GM18858 (cell line): ENCODE results near the gene TRABD2B.

ENCODE experiments used
- ATAC-seq: cut with Tn5 transposase; IDR thresholded peaks from one replicate; pipeline ENCODE4 v1.9.1; 2021; ENCODE audit not compliant: unreplicated experiment

Gene TRABD2B

DNA sequence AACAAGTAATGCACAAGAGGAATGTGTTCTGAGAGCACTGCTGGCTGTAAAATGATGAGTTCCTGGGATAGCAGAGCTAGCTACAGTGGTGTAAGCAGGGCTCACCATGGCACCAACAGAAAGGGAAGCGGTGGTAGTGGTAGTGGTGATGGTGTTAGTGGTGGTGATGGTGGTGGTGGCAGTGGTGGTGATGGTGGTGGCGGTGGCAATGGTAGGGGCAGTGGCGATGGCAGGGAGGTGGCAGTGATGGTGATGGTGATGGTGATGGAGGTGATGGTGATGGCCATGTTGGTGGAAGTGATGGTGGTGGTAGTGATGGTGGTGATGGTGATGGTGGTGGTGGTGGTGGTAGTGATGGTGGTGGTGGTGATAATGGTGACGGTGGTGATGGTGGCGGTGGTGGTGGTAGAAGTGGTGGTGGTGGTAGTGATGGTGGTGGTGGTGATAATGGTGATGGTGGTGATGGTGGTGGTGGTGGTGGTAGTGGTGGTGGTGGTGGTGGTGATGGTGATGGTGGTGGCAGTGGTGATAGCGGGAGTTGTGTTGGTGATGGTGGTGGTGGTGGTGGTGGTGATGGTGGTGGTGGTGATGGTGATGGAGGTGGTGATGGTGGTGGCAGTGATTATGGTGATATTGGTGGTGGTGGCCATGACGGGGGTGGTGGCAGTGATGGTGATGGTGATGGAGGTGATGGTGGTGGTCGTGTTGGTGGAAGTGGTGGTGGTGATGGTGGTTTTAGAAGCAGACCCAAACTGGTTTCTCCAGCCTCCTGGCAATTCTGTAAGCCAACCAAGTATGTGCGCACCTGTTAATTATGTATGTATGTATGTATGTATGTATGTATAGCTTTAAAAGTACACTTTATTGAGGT is 254.1 kb downstream of the TRABD2B start:
- no peak for ATAC-seq

DNA sequence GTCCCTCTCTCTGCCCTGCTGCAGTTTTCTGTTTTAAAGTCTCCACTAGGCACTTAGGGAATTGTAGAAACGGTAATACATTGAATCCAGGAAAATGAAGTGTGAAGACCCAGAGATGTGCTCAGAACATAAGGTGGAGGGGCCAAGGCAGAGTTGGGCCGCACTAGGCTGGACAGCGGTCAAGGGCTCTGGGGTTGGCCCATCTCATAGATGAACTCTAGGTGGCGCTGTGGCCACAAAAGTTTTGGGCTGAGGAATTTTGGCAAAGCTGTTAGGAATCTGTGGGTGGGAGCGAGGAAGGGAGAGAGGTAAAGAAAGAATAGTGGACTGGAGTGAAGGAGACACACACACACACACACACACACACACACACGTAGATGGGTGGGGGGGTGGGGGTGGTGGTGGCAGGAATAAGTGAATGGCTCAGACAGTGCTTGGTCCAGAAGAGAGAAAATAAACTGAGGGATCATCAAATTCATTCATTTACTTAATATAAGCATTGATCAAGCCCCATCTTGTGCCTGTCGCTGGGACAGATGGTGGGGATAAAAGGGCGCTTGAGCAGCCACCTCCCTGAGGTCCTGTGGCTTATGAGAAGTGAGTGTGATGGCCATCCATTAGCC is 258.5 kb downstream of the TRABD2B start:
- no peak for ATAC-seq

DNA sequence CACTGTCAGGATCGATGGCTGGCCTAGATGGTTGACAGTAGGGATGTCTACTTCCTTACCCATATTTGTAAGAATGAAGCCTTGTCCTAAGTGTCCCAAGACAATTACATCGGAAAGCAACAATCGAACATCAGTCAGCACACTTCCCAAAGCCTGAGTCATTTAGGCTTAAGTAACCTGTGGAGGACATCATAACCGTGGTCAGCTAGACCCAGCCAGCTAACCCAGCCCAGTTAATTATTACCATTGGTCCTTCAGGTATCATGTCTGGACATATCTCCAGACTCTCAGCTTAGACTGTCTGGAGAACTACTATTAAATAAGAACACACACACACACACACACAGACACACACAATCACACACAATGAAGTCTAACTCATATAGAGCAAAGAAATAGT is 264.7 kb downstream of the TRABD2B start:
- ATAC-seq = no peak

DNA sequence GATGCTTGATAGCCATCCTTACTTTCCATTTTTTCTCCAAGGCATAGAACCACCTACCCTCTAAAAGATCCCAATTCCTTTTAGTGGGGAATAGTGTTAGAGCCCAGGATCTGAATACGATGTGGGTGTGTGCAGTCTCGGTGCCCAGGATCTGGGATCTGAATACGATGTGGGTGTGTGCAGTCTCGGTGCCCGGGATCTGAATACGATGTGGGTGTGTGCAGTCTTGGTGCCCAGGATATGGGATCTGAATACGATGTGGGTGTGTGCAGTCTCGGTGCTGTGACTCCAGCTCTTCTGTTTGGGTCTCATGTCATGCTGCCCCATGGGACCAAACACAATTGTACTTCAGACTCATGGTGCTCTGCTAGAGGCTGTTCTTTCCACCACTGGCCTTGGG is 265.5 kb downstream of the TRABD2B start:
- no peak for ATAC-seq

DNA sequence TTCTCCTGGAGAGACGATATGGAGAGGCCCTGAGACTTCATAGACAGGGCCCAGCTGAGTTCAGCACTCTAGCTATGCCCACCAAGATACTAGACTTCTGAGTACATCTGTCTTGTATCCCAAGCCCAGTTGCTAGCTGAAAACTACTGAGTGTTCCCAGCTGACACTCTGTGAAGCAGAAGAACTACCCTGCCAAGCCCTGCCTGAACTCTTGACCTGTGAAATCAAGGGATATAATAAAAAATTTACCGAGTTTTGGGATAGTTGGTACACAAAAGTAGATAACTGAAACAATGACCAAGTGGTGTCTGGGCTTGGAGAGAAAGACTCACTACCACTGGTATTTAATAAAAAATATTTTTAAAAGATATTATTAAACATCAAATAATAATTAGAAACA is 267.5 kb downstream of the TRABD2B start:
- no peak for ATAC-seq

DNA sequence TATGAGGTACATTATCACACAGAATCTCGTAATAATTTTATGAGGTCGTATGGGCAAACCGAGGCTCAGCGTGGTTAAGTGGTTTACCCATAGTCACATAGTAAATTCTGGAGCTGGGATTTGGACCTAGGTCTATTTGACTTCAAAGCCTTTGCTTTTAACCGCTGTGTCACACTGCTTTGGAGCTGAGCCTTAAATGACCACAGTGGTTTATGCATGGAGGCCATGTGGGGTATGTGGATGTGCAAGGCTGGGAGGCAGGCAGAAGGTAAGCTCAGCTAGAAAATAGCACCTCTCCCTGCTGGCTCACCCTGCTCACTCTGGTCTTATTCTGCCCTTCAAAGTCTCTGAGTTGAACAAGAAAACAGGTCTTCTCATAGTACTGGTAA is 269.5 kb downstream of the TRABD2B start:
- ATAC-seq = no peak

DNA sequence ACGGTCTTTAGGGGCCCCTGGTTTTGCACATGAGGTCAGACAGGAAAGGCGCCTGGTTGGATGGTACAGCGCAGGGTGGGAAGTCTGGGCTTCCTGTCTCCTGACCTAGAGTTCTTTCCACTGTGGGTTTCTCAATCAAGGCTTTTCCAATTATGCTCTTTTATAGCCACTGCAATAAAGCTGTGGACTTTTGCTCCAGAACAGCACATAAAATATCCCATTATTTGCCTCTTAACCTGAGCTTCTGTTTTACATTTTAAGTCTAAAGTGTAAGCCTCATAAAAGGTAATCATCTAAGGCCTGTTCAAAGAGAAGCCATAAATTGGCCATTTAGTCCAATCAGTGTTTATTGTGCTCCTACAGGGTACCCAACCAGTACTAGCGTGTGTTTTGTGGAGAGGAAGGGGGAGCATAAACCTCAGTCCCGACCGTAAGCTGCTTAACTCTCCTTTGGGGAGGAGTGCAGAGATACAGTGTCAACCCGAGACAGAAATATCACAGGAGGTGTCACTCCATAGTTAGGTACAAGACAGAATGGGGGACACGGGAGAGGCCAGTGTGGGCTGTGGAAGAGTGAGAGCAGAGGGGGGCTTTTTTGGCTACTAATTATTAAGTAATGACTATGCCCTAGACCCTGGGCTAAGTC is 270.0 kb downstream of the TRABD2B start:
- no peak for ATAC-seq

DNA sequence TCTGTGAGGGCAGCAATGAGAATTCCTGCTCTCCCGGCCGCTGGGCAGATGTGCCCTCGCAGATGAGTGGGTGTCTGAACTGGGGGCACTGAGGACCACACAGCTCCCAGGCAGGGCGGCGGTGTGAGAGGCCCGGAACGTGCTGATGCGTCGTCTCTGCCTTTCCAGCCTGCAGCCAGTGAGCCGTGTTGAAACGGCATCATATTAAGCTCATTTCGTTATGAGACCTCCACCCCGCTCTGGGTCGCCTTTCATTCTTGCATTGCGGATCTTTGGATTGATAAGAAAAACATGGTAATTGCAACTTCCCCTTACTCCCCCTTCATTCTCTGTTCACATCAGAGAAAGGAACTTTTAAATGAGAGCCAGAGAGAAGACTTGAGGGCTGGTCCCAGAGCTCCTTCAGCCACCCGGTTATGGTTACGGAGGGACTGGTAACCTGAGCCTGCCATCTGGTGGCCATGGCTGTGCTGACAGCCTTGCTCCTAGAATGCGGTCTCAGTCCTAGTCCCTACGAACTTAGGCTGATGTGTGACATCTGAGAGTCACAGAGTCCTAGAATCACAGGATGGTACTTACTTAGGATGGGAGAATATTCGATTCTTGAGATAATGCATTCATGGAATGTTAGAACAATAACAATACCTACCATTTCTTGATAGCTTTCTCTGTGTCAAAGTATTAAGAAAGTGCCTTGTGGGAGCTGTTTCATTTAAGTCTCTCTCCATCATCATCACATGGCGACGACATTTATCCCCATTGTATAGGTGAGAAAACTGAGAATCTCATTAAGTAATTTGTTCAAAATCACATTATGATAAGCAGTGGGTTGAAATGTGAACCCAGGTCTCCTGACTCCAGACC is 271.0 kb downstream of the TRABD2B start:
- peak; percentile 88 for ATAC-seq

DNA sequence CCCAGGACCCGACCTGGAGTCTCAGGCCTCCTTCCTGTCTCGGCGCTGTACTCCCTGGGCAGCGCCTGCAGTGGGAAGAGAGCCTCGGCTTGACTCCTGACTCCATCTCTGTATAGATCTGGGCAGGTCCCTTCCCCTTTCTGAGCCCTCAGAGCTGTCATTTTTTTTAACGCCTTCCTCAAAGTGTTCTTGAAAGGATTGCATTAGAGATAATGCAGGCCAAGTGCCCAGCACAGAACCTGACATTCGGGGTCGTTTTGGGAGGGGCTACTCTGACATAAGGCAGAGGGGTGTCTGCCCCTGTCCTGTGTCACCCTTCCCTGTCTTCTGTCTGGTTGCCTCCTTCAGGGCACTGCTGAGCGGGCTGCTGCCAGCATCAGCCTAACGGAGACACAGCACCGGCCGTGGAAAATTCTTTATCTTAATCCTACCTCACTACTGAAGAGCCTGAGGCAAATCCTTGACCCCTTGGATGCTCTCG is 271.6 kb downstream of the TRABD2B start:
- ATAC-seq = no peak

DNA sequence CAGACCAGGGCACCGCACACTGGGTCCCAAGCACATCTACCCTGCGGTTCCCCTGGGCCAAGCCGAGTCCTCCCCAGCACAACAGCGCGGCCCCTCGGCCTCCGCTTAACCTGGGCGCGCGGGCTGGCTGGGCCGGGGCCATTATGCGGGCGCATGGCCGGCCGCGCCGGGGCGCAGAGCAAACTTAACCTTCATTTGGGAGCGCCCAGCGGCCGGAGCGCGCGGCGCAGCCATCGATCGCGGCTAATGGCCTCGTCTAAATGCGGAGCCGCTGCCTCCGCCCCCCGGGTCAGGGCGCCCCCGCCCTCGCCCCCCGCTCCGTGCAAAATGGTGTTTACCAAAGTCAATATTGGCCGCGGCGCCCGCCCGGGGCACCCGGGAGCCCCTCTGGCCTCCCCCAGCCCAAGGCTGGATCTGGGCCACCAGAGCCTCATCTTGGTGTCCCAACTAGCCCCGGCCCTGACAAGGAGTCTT is 272.1 kb downstream of the TRABD2B start:
- ATAC-seq = no peak

DNA sequence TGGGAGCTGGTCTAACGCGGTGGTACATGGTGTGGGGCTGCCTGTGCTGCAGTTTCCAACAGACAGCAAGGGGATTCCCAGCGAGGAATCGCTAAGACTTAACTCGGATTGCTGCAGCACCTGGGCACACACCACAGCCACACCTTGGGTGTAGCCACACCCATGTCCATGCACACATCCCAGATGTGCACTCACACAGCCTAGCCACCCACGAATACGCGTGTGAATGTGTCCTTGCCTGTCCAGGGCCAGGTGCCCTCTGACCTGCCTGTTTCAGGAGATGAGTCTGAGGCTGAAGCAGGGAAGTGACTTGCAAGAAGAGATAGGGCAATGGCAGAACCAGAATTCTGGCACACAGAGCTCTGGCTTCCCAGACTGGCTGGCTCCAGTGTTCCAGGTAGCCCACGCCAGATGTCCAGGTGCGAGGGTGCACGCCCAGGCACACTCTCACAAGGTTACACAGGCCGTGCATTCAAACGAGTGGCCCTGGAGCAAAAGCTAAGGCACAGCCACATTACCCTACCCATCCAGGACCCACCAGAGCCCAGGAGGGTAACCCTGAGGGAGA is 272.7 kb downstream of the TRABD2B start:
- ATAC-seq = no peak

DNA sequence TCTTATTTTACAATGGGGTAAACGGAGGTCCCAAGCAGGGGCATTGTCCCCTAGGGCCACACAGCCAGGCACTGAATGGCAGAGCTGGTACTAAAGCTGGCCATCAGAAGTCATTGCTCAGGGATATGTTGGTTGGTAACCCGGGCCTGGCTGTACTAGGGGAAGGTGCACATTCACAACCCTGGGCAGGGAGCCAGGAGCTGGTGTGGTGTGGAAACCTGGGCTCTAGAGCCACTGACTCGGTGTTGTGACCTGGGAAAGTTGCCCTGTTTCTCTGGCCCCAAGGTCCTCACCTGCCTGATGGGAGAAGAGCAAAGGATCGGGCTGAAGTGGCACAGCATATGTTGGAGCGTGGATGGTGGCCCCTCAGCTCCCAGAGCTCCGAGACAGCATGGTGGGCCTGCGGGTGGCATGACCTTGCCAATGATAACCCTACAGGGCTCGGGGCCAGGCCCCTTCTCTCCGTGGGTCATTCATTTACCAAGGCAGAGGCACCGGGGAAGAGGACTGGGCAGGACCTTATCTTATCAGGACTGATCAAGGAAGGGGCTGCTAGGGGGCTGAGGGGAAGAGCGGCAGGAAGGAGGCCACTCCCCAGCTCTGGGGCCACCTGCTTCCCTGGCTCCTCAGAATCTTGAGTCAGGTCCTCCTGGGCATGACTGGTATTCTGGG is 274.1 kb downstream of the TRABD2B start:
- no peak for ATAC-seq

DNA sequence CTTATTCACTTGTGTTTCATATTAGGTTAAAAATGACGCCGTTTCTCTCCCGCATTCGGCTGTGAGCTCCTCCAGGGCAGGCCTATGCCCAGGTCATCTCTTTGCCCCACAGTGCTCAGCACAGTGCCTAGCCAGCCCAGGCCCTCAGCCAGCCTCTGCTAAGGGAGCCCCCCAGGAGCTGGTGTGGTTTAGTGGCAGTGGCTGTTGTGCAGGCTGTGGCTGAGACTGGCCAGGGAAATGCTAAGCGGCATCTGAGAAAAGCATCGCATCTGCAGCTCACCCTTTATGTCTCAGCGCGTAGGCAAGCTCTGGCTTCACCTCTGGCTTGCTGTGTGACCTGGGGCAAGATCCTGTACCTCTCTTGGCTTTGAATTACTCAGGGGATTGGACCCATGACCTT is 275.1 kb downstream of the TRABD2B start:
- ATAC-seq = no peak

DNA sequence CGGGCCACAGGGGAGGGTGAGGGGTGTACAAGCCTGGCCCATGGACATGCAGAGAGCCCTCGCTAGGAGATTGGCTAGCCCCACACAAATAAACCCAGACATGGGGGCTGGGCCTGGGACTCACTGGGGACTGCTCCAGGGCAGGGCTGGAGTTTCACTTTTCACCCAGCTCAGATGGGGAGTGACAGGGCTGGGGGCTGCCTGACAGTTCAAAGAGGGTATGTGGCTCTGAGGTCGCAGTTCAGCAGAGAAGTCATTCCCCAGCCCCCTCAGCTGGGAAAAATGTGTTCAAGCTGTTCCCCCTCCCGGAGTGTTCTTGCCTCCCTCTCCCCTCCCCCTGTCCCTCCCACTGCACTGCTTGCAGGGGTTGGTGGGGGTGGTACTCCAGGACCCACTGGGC is 277.1 kb downstream of the TRABD2B start:
- no peak for ATAC-seq

DNA sequence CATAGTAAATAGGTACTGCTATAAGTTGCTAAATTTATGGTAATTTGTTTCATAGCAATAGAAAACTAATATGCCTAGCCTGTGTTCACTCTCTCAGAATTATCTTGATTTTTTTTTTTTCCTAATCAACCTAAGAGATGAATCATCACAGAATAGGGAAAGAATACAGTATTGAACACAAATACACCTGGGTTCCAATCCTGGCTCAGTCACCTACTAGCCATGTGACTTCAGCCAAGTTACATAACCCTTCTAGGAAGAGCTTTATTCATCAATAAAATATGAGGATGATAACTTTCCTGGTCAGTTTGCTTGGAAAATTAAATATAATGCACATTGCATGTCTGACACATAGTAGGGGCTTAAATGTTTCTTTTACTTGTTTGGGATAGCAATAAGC is 279.8 kb downstream of the TRABD2B start:
- no peak for ATAC-seq

DNA sequence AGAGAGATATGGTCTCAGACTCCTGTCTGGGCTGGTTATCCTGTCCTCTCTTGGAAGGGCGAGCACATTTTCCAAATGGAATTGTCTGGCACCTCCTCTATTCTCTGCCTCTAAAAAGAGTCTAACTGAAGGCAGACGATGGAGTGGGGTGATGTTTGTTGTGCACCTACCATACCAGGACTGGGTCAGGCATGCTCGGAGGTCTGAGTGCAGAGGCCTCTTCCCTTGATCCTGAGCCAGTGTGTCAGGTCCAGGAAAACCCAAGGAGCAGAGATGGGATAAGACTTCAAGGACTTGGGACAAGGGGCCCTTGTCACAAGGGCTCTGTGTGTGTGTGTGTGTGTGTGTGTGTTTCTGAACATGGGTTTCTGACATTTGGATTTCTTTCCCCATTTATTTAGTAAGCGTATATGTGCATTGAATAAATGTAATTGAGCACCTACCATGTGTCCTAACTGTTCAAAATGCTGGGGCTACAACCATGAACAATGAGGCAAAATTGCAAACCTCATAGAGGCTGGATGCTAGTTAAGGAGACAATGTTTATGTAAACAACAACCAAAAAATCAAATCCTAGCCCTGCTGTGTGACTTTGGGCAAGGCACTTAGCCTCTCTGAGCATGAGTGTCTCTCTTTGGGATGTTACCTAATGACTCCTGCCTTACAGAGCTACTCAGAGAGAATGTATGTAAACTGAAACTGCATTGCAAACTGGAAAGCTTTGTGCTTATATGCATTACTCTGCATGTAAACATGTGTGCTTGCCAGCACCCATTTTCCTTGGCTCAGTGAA is 283.0 kb downstream of the TRABD2B start:
- no peak for ATAC-seq

DNA sequence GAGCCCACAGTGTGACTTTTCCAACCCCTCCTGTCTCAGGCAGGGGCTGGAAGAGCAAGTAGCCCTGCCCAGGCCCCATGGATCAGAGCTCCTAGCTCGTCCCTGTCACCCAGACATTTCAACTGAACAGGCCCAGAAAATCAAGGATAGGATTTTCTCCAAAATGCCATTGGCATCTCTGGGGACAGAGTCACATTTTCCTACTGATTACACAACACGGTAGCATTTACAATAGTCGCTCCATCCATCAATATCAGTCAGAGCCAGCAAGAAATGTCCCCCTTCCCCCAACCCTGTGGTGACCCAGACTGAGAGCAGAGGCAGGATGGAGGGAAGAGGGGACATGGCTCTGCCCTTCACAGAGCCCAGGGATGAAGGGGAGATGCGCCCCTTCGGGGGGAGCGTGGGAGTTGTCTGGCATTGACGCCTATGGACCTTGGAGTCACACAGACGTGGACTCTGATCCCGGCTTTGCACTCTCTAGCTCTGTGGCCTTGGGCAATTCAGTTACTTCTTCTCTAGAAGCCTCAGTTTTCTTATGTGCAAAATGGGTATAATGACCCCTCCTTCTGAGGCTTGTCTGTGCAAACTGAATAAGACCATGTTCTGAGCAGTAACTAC is 283.7 kb downstream of the TRABD2B start:
- no peak for ATAC-seq

DNA sequence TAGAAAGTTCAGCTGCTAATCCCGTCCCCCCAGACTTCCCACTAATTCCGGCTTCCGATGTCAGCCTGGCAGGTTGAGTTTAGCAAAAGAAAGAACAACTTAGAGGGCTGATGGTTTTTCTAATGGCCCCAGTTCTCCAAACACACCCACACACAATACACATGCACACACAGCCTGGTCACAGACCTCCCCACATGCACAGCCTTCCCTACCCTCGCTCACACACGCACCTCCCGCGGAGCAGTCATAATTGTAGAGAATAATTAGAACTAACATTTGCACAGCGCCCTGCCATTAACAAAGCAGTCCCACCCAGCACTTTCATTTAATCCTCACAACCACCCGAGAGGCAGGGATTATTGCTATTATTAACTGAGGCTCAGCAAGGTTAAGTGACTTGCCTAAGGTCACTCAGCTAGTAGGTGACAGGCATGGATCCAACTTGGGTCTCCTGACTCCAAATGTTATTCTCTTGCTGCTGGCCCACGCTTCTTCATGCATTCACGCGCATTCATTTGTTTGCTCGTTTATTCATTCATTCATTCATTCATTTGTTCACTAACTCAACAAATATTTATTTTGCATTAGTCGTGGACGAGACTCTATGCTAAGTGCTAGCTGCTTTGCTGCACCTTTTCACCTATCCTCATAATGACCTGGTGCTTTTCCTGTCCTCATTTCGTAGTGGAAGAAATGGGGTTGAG is 284.4 kb downstream of the TRABD2B start:
- no peak for ATAC-seq
